ENCODE data around the gene STIM1.

Gene STIM1

GRCh38 chr11:4076774-4077173 lies 221.3 kb downstream of the STIM1 start:
- peak in 1 of 2 experiments; percentile 13 for DNase-seq

GRCh38 chr11:4083198-4083597 lies 227.7 kb downstream of the STIM1 start:
- no peak for DNase-seq

GRCh38 chr11:4084406-4085125 lies 229.1 kb downstream of the STIM1 start:
- DNase-seq, result no peak

GRCh38 chr11:4085575-4085974 lies 230.1 kb downstream of the STIM1 start:
- no peak for DNase-seq

GRCh38 chr11:4086575-4087353 lies 231.3 kb downstream of the STIM1 start:
- no peak for DNase-seq

GRCh38 chr11:4087551-4087950 lies 232.1 kb downstream of the STIM1 start:
- DNase-seq, result no peak

- no peak for DNase-seq
Observed at GRCh38 chr11:4090258-4090657, 234.8 kb downstream of the STIM1 start.

- no peak for DNase-seq
Observed at GRCh38 chr11:4092026-4092425, 236.6 kb downstream of the STIM1 start.

GRCh38 chr11:4093519-4094347 lies 238.3 kb downstream of the STIM1 start:
- DNase-seq, result no peak

- peak; percentile 96 to 98 for DNase-seq
Observed at GRCh38 chr11:4094348-4095291, 239.2 kb downstream of the STIM1 start, which contains the start of gene RRM1. RRM1 (plus strand) TSS chr11:4094799; CDS start chr11:4095013, 214 bp downstream.

- peak in 1 of 2 experiments; percentile 11 for DNase-seq
Observed at GRCh38 chr11:4095509-4096230, 240.2 kb downstream of the STIM1 start.

GRCh38 chr11:4098026-4098621 lies 242.7 kb downstream of the STIM1 start:
- DNase-seq, result no peak

- DNase-seq, result no peak
Observed at GRCh38 chr11:4102711-4103110, 247.2 kb downstream of the STIM1 start.

GRCh38 chr11:4103269-4103668 lies 247.8 kb downstream of the STIM1 start:
- DNase-seq, result no peak

- DNase-seq, result no peak
Observed at GRCh38 chr11:4105916-4106315, 250.5 kb downstream of the STIM1 start.

GRCh38 chr11:4111834-4112233 lies 256.4 kb downstream of the STIM1 start:
- no peak for DNase-seq

- DNase-seq, result no peak
Observed at GRCh38 chr11:4115128-4115527, 259.7 kb downstream of the STIM1 start.

GRCh38 chr11:4118107-4118506 lies 262.6 kb downstream of the STIM1 start:
- DNase-seq, result no peak

- no peak for DNase-seq
Observed at GRCh38 chr11:4123218-4123617, 267.8 kb downstream of the STIM1 start.

GRCh38 chr11:4125141-4125540 lies 269.7 kb downstream of the STIM1 start:
- DNase-seq, result no peak

- no peak for DNase-seq
Observed at GRCh38 chr11:4127357-4127756, 271.9 kb downstream of the STIM1 start.
